ENCODE results near the gene SYN1. TPM values are rescaled to one million over a fixed set of nuclear protein-coding genes. Genes with fewer than 3 reads are reported as not detected.

SYN1 gene
- total RNA-seq, 6 experiments from 2014 or later = 0.22 to 3.1 (median 0.37) TPM; not detected in 1

- H3K9me3 ChIP-seq = no peaks in the 10 kb centered on the region
- H3K4me3 ChIP-seq = no peak overlapping the region
- 65% methylated on average over 15 of the region's 27 CpGs for WGBS (ENCODE audit: insufficient coverage, low coverage, low lambda C conversion rate, missing lambda C conversion rate)
- H3K4me1 ChIP-seq = no peaks in the 10 kb centered on the region
- H3K36me3 ChIP-seq = peaks cover 0 to 9% (median 0%) of the 10 kb centered on the region in 4 donors
- intact Hi-C loops (cut with DNase I) = no loop called here
- H3K27me3 ChIP-seq = no peaks in the 10 kb centered on the region
- TF ChIP-seq POLR2A (IDR thresholded peaks at IDR 0.05) (no peak), CTCF (IDR thresholded peaks at IDR 0.05) (no peak)
- DNase-seq (no peak), ATAC-seq (no peak)
- no peak overlapping the region for H3K27ac ChIP-seq
These were observed 44.9 kb downstream of the SYN1 start for GRCh38 chrX:47574547-47575301.

DNA sequence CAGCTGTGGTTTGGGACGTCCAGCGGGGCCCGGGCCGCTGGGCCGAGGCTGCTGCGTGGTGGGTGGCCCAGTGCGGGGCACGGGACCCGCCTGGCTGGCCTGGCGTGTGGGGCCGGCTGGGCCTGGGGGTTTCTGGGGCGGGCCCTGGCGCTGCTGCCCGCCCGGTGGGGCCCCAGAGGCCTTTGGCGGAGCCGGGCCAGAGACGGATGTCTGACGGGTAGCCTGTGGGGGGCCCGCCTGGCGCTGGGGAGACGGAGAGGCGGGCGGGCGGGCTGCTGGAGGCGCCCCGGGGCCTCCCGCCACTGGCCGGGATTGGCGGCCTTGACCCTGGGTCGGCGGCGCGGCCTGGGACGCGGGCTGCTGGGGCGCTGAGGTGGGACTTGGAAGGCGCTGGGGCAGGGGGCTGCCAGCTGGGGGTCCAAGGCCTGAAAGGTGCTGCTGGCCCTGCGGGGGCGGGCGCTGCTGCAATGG is 45.5 kb downstream of the SYN1 start:
- ATAC-seq (no peak), DNase-seq (no peak)
- H3K27ac ChIP-seq = no peak overlapping the region
- intact Hi-C loops (cut with DNase I) = no loop called here
- TF ChIP-seq POLR2A (IDR thresholded peaks at IDR 0.05) (no peak), CTCF (IDR thresholded peaks at IDR 0.05) (no peak)
- H3K4me3 ChIP-seq = no peak overlapping the region
- H3K9me3 ChIP-seq = no peaks in the 10 kb centered on the region
- H3K36me3 ChIP-seq = peaks cover 0 to 16% (median 0%) of the 10 kb centered on the region in 4 donors
- H3K4me1 ChIP-seq = no peaks in the 10 kb centered on the region
- no CpG with 5 or more reads among the region's 41 CpGs for WGBS (ENCODE audit: insufficient coverage, low coverage, low lambda C conversion rate, missing lambda C conversion rate)
- no peaks in the 10 kb centered on the region for H3K27me3 ChIP-seq

GRCh38 chrX:47573341-47574075 is 46.1 kb downstream of the SYN1 start:
- H3K27ac ChIP-seq = no peak overlapping the region
- ATAC-seq (peak in 2 of 4 donors; percentile 10 to 24), DNase-seq (no peak)
- 44% methylated on average over 8 of the region's 20 CpGs for WGBS (ENCODE audit: insufficient coverage, low coverage, low lambda C conversion rate, missing lambda C conversion rate)
- intact Hi-C loops (cut with DNase I) = no loop called here
- no peak for TF ChIP-seq POLR2A (IDR thresholded peaks at IDR 0.05)
- TF ChIP-seq CTCF (IDR thresholded peaks at IDR 0.05) = no peak
- no peaks in the 10 kb centered on the region for H3K27me3 ChIP-seq
- no peaks in the 10 kb centered on the region for H3K4me1 ChIP-seq
- no peaks in the 10 kb centered on the region for H3K9me3 ChIP-seq
- H3K4me3 ChIP-seq = no peak overlapping the region
- peaks cover 0 to 17% (median 0%) of the 10 kb centered on the region in 4 donors for H3K36me3 ChIP-seq

DNA sequence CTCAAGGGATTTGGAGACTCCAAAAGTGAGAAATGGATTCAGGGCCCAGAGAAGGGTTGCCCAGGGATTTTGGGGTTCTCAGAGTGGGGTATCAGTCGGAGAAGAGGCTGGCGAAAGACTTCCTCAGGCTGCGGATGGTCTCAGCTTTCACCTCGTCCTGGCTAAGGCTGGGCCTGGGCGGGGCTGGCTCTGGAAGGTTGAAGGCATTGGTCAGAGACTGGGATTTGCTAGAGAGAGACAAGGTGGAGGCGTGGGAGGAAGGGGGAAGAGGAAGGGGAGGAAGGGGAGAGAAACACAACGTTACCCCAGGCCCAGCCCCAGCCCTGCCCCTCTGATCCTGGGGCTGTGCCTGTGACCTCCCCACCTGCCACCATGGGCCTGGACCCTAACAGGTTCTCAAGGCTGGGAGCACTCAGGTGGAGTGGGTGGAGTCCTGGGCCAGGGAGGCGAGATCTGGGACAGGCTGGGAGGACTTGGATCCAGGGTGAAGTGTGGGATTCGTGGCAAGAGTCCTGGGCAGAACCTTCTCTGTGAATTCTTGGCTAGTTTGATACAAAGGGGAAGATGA is 46.8 kb downstream of the SYN1 start:
- DNase-seq = no peak
- TF ChIP-seq POLR2A (IDR thresholded peaks at IDR 0.05) (no peak), CTCF (IDR thresholded peaks at IDR 0.05) (no peak)
- no peaks in the 10 kb centered on the region for H3K9me3 ChIP-seq
- peaks cover 0 to 23% (median 0%) of the 10 kb centered on the region in 4 donors for H3K36me3 ChIP-seq
- H3K27ac ChIP-seq = no peak overlapping the region
- no peak overlapping the region for H3K4me3 ChIP-seq
- ATAC-seq = peak in 1 of 4 donors; percentile 16
- no peaks in the 10 kb centered on the region for H3K27me3 ChIP-seq
- intact Hi-C loops (cut with DNase I) = no loop called here
- WGBS (ENCODE audit: insufficient coverage, low coverage, low lambda C conversion rate, missing lambda C conversion rate) = 58% methylated on average over 8 of the region's 9 CpGs
- H3K4me1 ChIP-seq = no peaks in the 10 kb centered on the region
